ENCODE results near the gene TBPL1. TPM values are rescaled to one million over a fixed set of nuclear protein-coding genes. Genes with fewer than 3 reads are reported as not detected.

Gene TBPL1
- total RNA-seq, 1 donor from 2014 or later = 40.0 TPM

DNA sequence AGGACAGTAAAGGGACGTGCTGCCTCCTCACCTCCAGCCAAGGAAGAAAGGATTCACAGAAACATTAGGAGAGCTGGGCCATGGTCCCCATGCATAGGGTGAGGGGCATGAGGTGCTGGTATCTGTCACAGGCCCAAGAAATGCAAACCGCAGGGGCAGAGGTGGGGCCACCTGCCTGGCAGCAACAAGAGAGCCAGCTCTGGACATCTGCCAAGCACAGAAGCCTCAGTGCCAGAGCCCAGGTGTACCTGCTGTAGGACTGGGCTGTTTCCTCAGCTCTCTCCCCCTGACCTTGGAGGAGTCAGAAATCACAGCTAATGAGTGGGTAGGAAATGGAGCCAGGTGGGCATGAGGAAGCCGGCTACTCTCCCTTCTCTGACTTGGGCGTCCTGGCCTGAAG is 54.1 kb downstream of the TBPL1 start:
- Mint-ChIP-seq H3K36me3 (ENCODE audit: low read depth, unreplicated experiment) (no peaks in the 10 kb centered on the region), H3K4me3 (ENCODE audit: unreplicated experiment) (no peak overlapping the region), H3K9me3 (ENCODE audit: unreplicated experiment) (no peaks in the 10 kb centered on the region), H3K27ac (ENCODE audit: unreplicated experiment) (no peak overlapping the region), H3K27me3 (ENCODE audit: unreplicated experiment) (no peaks in the 10 kb centered on the region), H3K4me1 (ENCODE audit: unreplicated experiment) (no peaks in the 10 kb centered on the region)
- DNase-seq (ENCODE audit: low spot score) = no peak
- TF ChIP-seq, protein P1, sequence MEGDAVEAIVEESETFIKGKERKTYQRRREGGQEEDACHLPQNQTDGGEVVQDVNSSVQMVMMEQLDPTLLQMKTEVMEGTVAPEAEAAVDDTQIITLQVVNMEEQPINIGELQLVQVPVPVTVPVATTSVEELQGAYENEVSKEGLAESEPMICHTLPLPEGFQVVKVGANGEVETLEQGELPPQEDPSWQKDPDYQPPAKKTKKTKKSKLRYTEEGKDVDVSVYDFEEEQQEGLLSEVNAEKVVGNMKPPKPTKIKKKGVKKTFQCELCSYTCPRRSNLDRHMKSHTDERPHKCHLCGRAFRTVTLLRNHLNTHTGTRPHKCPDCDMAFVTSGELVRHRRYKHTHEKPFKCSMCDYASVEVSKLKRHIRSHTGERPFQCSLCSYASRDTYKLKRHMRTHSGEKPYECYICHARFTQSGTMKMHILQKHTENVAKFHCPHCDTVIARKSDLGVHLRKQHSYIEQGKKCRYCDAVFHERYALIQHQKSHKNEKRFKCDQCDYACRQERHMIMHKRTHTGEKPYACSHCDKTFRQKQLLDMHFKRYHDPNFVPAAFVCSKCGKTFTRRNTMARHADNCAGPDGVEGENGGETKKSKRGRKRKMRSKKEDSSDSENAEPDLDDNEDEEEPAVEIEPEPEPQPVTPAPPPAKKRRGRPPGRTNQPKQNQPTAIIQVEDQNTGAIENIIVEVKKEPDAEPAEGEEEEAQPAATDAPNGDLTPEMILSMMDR (IDR thresholded peaks at IDR 0.05; ENCODE audit: unreplicated experiment) = no peak

DNA sequence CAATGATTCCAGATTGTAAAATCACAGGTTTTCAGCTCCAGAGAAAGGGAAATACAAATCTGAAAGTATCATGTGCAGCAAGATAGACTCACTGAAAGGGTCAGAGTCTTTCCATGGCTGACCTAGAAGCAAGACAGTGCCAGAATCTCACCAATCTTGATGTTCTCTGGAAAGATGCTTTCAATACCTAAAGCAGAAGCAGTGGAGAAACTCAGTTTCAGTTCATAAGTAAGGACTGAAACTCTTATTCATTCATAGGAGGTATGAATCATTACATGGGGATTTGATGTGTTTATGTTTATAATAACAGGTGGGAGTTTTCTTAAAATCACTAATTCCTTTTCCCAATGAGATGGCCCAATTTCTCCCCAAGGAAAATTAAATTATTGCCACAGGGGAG is 56.9 kb downstream of the TBPL1 start:
- no peaks in the 10 kb centered on the region for H3K9me3 Mint-ChIP-seq (ENCODE audit: unreplicated experiment)
- DNase-seq (ENCODE audit: low spot score) = no peak
- TF ChIP-seq, protein P1 (IDR thresholded peaks at IDR 0.05; ENCODE audit: unreplicated experiment) = no peak
- H3K36me3 Mint-ChIP-seq (ENCODE audit: low read depth, unreplicated experiment) = no peaks in the 10 kb centered on the region
- no peaks in the 10 kb centered on the region for H3K27me3 Mint-ChIP-seq (ENCODE audit: unreplicated experiment)
- no peak overlapping the region for H3K27ac Mint-ChIP-seq (ENCODE audit: unreplicated experiment)
- H3K4me3 Mint-ChIP-seq (ENCODE audit: unreplicated experiment) = no peak overlapping the region
- H3K4me1 Mint-ChIP-seq (ENCODE audit: unreplicated experiment) = no peaks in the 10 kb centered on the region

DNA sequence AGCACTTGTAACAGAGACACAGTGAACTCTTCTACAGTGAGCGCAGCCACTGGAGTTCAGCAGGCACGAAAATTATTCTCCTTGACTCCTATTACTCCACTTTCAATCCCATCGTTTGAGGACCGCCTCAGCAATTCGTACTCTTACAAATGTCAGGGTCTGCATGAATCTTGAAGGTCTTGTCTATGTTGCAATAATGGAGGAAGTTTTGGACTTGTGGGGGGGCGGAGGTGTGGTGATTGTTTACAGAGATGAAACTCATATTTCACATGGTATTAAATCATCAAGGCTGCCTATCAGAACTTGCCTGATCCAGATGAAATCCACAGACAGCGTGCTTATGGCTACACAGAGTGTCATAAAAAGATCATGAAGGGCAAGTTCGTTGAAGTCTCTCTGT is 57.4 kb downstream of the TBPL1 start:
- no peaks in the 10 kb centered on the region for H3K9me3 Mint-ChIP-seq (ENCODE audit: unreplicated experiment)
- TF ChIP-seq, protein P1 (IDR thresholded peaks at IDR 0.05; ENCODE audit: unreplicated experiment) = no peak
- H3K36me3 Mint-ChIP-seq (ENCODE audit: low read depth, unreplicated experiment) = no peaks in the 10 kb centered on the region
- no peaks in the 10 kb centered on the region for H3K4me1 Mint-ChIP-seq (ENCODE audit: unreplicated experiment)
- H3K27me3 Mint-ChIP-seq (ENCODE audit: unreplicated experiment) = no peaks in the 10 kb centered on the region
- no peak overlapping the region for H3K4me3 Mint-ChIP-seq (ENCODE audit: unreplicated experiment)
- H3K27ac Mint-ChIP-seq (ENCODE audit: unreplicated experiment) = no peak overlapping the region
- DNase-seq (ENCODE audit: low spot score) = no peak

DNA sequence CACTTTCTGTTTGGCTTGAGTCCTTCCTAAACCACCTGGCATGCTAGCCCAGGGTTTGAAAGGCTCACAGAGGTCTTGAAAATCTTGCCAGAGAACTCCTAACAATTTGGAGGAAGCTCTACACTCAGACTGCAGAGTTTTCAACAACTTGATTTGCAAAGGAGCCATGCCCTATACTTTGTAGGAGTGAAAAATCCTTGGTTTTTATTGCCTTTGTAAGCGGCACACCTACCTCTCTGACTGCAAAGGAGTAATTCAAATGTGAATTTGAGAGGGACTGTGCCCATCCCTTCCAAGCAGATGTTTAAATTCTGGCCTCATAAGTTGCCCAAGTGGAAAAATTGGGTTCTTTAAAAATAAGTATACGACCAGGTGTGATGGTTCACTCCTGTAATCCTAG is 58.0 kb downstream of the TBPL1 start:
- Mint-ChIP-seq H3K27ac (ENCODE audit: unreplicated experiment) (no peak overlapping the region), H3K9me3 (ENCODE audit: unreplicated experiment) (no peaks in the 10 kb centered on the region)
- TF ChIP-seq, protein P1 (IDR thresholded peaks at IDR 0.05; ENCODE audit: unreplicated experiment) = no peak

DNA sequence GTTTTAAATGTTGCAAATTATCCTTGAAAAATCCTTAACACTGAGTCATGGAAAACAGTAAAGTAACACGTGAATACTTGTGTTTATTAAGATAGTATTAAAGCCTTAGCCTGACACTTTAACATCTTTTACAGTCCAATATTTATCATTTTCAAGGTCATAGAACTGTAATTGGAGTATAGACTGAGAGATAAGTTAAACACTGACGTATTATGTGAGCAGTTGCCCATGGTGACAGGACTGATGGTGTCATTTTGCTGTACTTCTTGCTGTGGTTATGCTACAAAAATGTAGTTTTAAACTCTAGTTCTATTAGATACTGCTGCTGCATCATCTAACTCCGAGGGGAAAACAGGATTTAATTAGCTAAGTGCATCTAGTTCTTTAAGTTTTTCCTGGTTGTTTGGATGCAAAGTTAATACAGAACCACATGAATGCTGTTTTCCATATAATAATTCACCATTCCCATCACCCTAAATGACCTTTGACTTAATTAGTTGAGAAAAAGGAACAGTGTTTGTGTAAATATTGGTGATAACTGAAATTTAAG is 61.6 kb downstream of the TBPL1 start:
- H3K4me1 Mint-ChIP-seq (ENCODE audit: unreplicated experiment) = no peaks in the 10 kb centered on the region
- DNase-seq (ENCODE audit: low spot score) = no peak
- no peak overlapping the region for H3K27ac Mint-ChIP-seq (ENCODE audit: unreplicated experiment)
- H3K4me3 Mint-ChIP-seq (ENCODE audit: unreplicated experiment) = no peak overlapping the region
- TF ChIP-seq, protein P1 (IDR thresholded peaks at IDR 0.05; ENCODE audit: unreplicated experiment) = no peak
- H3K9me3 Mint-ChIP-seq (ENCODE audit: unreplicated experiment) = no peaks in the 10 kb centered on the region
- peaks cover 2% of the 10 kb centered on the region for H3K27me3 Mint-ChIP-seq (ENCODE audit: unreplicated experiment)
- no peaks in the 10 kb centered on the region for H3K36me3 Mint-ChIP-seq (ENCODE audit: low read depth, unreplicated experiment)

More for the DNA sequence above, 58.0 kb downstream of the TBPL1 start:
- no peak overlapping the region for H3K4me3 Mint-ChIP-seq (ENCODE audit: unreplicated experiment)
- no peaks in the 10 kb centered on the region for H3K27me3 Mint-ChIP-seq (ENCODE audit: unreplicated experiment)
- no peaks in the 10 kb centered on the region for H3K36me3 Mint-ChIP-seq (ENCODE audit: low read depth, unreplicated experiment)
- no peak for DNase-seq (ENCODE audit: low spot score)
- H3K4me1 Mint-ChIP-seq (ENCODE audit: unreplicated experiment) = no peaks in the 10 kb centered on the region

All from endothelial cell (in vitro differentiated cells).